Measurements from ENCODE around the gene AMBRA1. TPM values are rescaled to one million over a fixed set of nuclear protein-coding genes. Genes with fewer than 3 reads are reported as not detected.

The AMBRA1 gene
- total and polyA plus RNA-seq, 2 donors from 2014 or later = 8.0 to 32.6 TPM

- FAIRE-seq = no peak
- H3K4me1 ChIP-seq (ENCODE audit: control insufficient read depth in 2 of 3, insufficient read depth in 2 of 3, low read depth in 1 of 3, low read length in 3 of 3) = no peaks in the 10 kb centered on the region
Observed at GRCh38 chr11:46609386-46609785, 15.6 kb upstream of the AMBRA1 start.

GRCh38 chr11:46607516-46607915 is 13.7 kb upstream of the AMBRA1 start:
- DNase-seq (no peak), FAIRE-seq (no peak)
- Histone ChIP-seq H3K9me3 (ENCODE audit: control insufficient read depth in 2 of 3, insufficient read depth in 1 of 3, low read length in 3 of 3) (no peaks in the 10 kb centered on the region), H3K9ac (ENCODE audit: low read length in 3 of 3) (no peak overlapping the region), H3K36me3 (ENCODE audit: control insufficient read depth in 2 of 3, insufficient read depth in 3 of 3, low read length in 3 of 3) (peaks cover 3 to 4% (median 3%) of the 10 kb centered on the region in 3 donors), H3K4me1 (ENCODE audit: control insufficient read depth in 2 of 3, insufficient read depth in 2 of 3, low read depth in 1 of 3, low read length in 3 of 3) (no peaks in the 10 kb centered on the region), H3K27me3 (ENCODE audit: control insufficient read depth, insufficient read depth, low read length) (no peaks in the 10 kb centered on the region), H3K4me3 (ENCODE audit: low read length in 3 of 3) (no peak overlapping the region), H3K27ac (ENCODE audit: low read depth in 2 of 2, low read length in 2 of 2) (no peak overlapping the region)
- TF ChIP-seq, protein P1, sequence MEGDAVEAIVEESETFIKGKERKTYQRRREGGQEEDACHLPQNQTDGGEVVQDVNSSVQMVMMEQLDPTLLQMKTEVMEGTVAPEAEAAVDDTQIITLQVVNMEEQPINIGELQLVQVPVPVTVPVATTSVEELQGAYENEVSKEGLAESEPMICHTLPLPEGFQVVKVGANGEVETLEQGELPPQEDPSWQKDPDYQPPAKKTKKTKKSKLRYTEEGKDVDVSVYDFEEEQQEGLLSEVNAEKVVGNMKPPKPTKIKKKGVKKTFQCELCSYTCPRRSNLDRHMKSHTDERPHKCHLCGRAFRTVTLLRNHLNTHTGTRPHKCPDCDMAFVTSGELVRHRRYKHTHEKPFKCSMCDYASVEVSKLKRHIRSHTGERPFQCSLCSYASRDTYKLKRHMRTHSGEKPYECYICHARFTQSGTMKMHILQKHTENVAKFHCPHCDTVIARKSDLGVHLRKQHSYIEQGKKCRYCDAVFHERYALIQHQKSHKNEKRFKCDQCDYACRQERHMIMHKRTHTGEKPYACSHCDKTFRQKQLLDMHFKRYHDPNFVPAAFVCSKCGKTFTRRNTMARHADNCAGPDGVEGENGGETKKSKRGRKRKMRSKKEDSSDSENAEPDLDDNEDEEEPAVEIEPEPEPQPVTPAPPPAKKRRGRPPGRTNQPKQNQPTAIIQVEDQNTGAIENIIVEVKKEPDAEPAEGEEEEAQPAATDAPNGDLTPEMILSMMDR (IDR thresholded peaks at IDR 0.05; ENCODE audit: borderline replicate concordance, extremely low read depth, insufficient read depth) = no peak
- intact Hi-C loops (cut with DNase I) = no loop called here

More at GRCh38 chr11:46609386-46609785, 15.6 kb upstream of the AMBRA1 start:
- intact Hi-C loops (cut with DNase I) = no loop called here
- Histone ChIP-seq H3K27ac (ENCODE audit: low read depth in 2 of 2, low read length in 2 of 2) (no peak overlapping the region), H3K27me3 (ENCODE audit: control insufficient read depth, insufficient read depth, low read length) (no peaks in the 10 kb centered on the region), H3K9me3 (ENCODE audit: control insufficient read depth in 2 of 3, insufficient read depth in 1 of 3, low read length in 3 of 3) (no peaks in the 10 kb centered on the region), H3K9ac (ENCODE audit: low read length in 3 of 3) (no peak overlapping the region), H3K36me3 (ENCODE audit: control insufficient read depth in 2 of 3, insufficient read depth in 3 of 3, low read length in 3 of 3) (no peaks in the 10 kb centered on the region), H3K4me3 (ENCODE audit: low read length in 3 of 3) (no peak overlapping the region)
- DNase-seq = no peak
- TF ChIP-seq, protein P1 (IDR thresholded peaks at IDR 0.05; ENCODE audit: borderline replicate concordance, extremely low read depth, insufficient read depth) = no peak

GRCh38 chr11:46604796-46605195 is 11.0 kb upstream of the AMBRA1 start:
- no peak overlapping the region for H3K9ac ChIP-seq (ENCODE audit: low read length in 3 of 3)
- H3K36me3 ChIP-seq (ENCODE audit: control insufficient read depth in 2 of 3, insufficient read depth in 3 of 3, low read length in 3 of 3) = peaks cover 3 to 4% (median 3%) of the 10 kb centered on the region in 3 donors
- DNase-seq = no peak
- H3K4me3 ChIP-seq (ENCODE audit: low read length in 3 of 3) = no peak overlapping the region
- H3K4me1 ChIP-seq (ENCODE audit: control insufficient read depth in 2 of 3, insufficient read depth in 2 of 3, low read depth in 1 of 3, low read length in 3 of 3) = no peaks in the 10 kb centered on the region
- intact Hi-C loops (cut with DNase I) = no loop called here
- no peaks in the 10 kb centered on the region for H3K9me3 ChIP-seq (ENCODE audit: control insufficient read depth in 2 of 3, insufficient read depth in 1 of 3, low read length in 3 of 3)
- TF ChIP-seq, protein P1 (IDR thresholded peaks at IDR 0.05; ENCODE audit: borderline replicate concordance, extremely low read depth, insufficient read depth) = no peak
- FAIRE-seq = no peak
- no peak overlapping the region for H3K27ac ChIP-seq (ENCODE audit: low read depth in 2 of 2, low read length in 2 of 2)
- H3K27me3 ChIP-seq (ENCODE audit: control insufficient read depth, insufficient read depth, low read length) = no peaks in the 10 kb centered on the region

- no peaks in the 10 kb centered on the region for H3K9me3 ChIP-seq (ENCODE audit: control insufficient read depth in 2 of 3, insufficient read depth in 1 of 3, low read length in 3 of 3)
- FAIRE-seq (no peak), DNase-seq (no peak)
- H3K36me3 ChIP-seq (ENCODE audit: control insufficient read depth in 2 of 3, insufficient read depth in 3 of 3, low read length in 3 of 3) = peaks cover 3 to 4% (median 3%) of the 10 kb centered on the region in 3 donors
- intact Hi-C loops (cut with DNase I) = no loop called here
- no peak overlapping the region for H3K9ac ChIP-seq (ENCODE audit: low read length in 3 of 3)
- H3K27ac ChIP-seq (ENCODE audit: low read depth in 2 of 2, low read length in 2 of 2) = no peak overlapping the region
- TF ChIP-seq, protein P1 (IDR thresholded peaks at IDR 0.05; ENCODE audit: borderline replicate concordance, extremely low read depth, insufficient read depth) = no peak
- no peaks in the 10 kb centered on the region for H3K27me3 ChIP-seq (ENCODE audit: control insufficient read depth, insufficient read depth, low read length)
- H3K4me1 ChIP-seq (ENCODE audit: control insufficient read depth in 2 of 3, insufficient read depth in 2 of 3, low read depth in 1 of 3, low read length in 3 of 3) = no peaks in the 10 kb centered on the region
- no peak overlapping the region for H3K4me3 ChIP-seq (ENCODE audit: low read length in 3 of 3)
Observed at GRCh38 chr11:46603704-46604308, 10.0 kb upstream of the AMBRA1 start.
